Measurements from ENCODE around the gene CADM2.

CADM2 gene

GRCh38 chr3:85037203-85037602 lies 78.4 kb downstream of the CADM2 start:
- Histone ChIP-seq H3K4me3 (ENCODE audit: low read length) (no peak overlapping the region), H3K9ac (ENCODE audit: low read depth, low read length) (no peak overlapping the region), H3K4me1 (ENCODE audit: control insufficient read depth, insufficient read depth, low read length) (no peaks in the 10 kb centered on the region), H3K36me3 (ENCODE audit: insufficient read depth, low read length) (no peaks in the 10 kb centered on the region), H3K9me3 (replicated peaks; ENCODE audit: low read length) (no peaks in the 10 kb centered on the region), H3K27me3 (ENCODE audit: control insufficient read depth, insufficient read depth, low read length) (no peaks in the 10 kb centered on the region), H3K4me2 (ENCODE audit: low read length) (no peak overlapping the region)

GRCh38 chr3:85041001-85041400 lies 82.2 kb downstream of the CADM2 start:
- Histone ChIP-seq H3K9ac (ENCODE audit: low read depth, low read length) (no peak overlapping the region), H3K4me1 (ENCODE audit: control insufficient read depth, insufficient read depth, low read length) (no peaks in the 10 kb centered on the region), H3K27me3 (ENCODE audit: control insufficient read depth, insufficient read depth, low read length) (no peaks in the 10 kb centered on the region), H3K36me3 (ENCODE audit: insufficient read depth, low read length) (no peaks in the 10 kb centered on the region), H3K4me3 (ENCODE audit: low read length) (no peak overlapping the region), H3K4me2 (ENCODE audit: low read length) (no peak overlapping the region), H3K9me3 (replicated peaks; ENCODE audit: low read length) (no peaks in the 10 kb centered on the region)

GRCh38 chr3:85041562-85042055 lies 82.8 kb downstream of the CADM2 start:
- Histone ChIP-seq H3K4me1 (ENCODE audit: control insufficient read depth, insufficient read depth, low read length) (no peaks in the 10 kb centered on the region), H3K27me3 (ENCODE audit: control insufficient read depth, insufficient read depth, low read length) (no peaks in the 10 kb centered on the region), H3K9me3 (replicated peaks; ENCODE audit: low read length) (no peaks in the 10 kb centered on the region), H3K4me3 (ENCODE audit: low read length) (no peak overlapping the region), H3K9ac (ENCODE audit: low read depth, low read length) (no peak overlapping the region), H3K4me2 (ENCODE audit: low read length) (no peak overlapping the region), H3K36me3 (ENCODE audit: insufficient read depth, low read length) (no peaks in the 10 kb centered on the region)

- Histone ChIP-seq H3K4me1 (ENCODE audit: control insufficient read depth, insufficient read depth, low read length) (no peaks in the 10 kb centered on the region), H3K4me3 (ENCODE audit: low read length) (no peak overlapping the region), H3K9me3 (replicated peaks; ENCODE audit: low read length) (no peaks in the 10 kb centered on the region), H3K36me3 (ENCODE audit: insufficient read depth, low read length) (no peaks in the 10 kb centered on the region), H3K9ac (ENCODE audit: low read depth, low read length) (no peak overlapping the region), H3K27me3 (ENCODE audit: control insufficient read depth, insufficient read depth, low read length) (no peaks in the 10 kb centered on the region), H3K4me2 (ENCODE audit: low read length) (no peak overlapping the region)
These were observed 92.0 kb downstream of the CADM2 start for GRCh38 chr3:85050821-85051220.

- H3K4me2 ChIP-seq (ENCODE audit: low read length): no peak overlapping the region
- H3K4me3 ChIP-seq (ENCODE audit: low read length): no peak overlapping the region
These were observed 93.0 kb downstream of the CADM2 start for GRCh38 chr3:85051786-85052185.

GRCh38 chr3:85053626-85054025 lies 94.8 kb downstream of the CADM2 start:
- H3K9ac ChIP-seq (ENCODE audit: low read depth, low read length): no peak overlapping the region
- H3K4me1 ChIP-seq (ENCODE audit: control insufficient read depth, insufficient read depth, low read length): no peaks in the 10 kb centered on the region
- no peaks in the 10 kb centered on the region for H3K27me3 ChIP-seq (ENCODE audit: control insufficient read depth, insufficient read depth, low read length)
- H3K36me3 ChIP-seq (ENCODE audit: insufficient read depth, low read length): no peaks in the 10 kb centered on the region
- no peak overlapping the region for H3K4me2 ChIP-seq (ENCODE audit: low read length)
- no peak overlapping the region for H3K4me3 ChIP-seq (ENCODE audit: low read length)
- no peaks in the 10 kb centered on the region for H3K9me3 ChIP-seq (replicated peaks; ENCODE audit: low read length)

More at GRCh38 chr3:85051786-85052185, 93.0 kb downstream of the CADM2 start:
- Histone ChIP-seq H3K36me3 (ENCODE audit: insufficient read depth, low read length) (no peaks in the 10 kb centered on the region), H3K27me3 (ENCODE audit: control insufficient read depth, insufficient read depth, low read length) (no peaks in the 10 kb centered on the region), H3K4me1 (ENCODE audit: control insufficient read depth, insufficient read depth, low read length) (no peaks in the 10 kb centered on the region), H3K9ac (ENCODE audit: low read depth, low read length) (no peak overlapping the region), H3K9me3 (replicated peaks; ENCODE audit: low read length) (no peaks in the 10 kb centered on the region)

- H3K36me3 ChIP-seq (ENCODE audit: insufficient read depth, low read length): no peaks in the 10 kb centered on the region
- no peaks in the 10 kb centered on the region for H3K4me1 ChIP-seq (ENCODE audit: control insufficient read depth, insufficient read depth, low read length)
- no peaks in the 10 kb centered on the region for H3K27me3 ChIP-seq (ENCODE audit: control insufficient read depth, insufficient read depth, low read length)
- no peaks in the 10 kb centered on the region for H3K9me3 ChIP-seq (replicated peaks; ENCODE audit: low read length)
- H3K9ac ChIP-seq (ENCODE audit: low read depth, low read length): no peak overlapping the region
- H3K4me2 ChIP-seq (ENCODE audit: low read length): no peak overlapping the region
- no peak overlapping the region for H3K4me3 ChIP-seq (ENCODE audit: low read length)
These were observed 95.8 kb downstream of the CADM2 start for GRCh38 chr3:85054579-85054978.

GRCh38 chr3:85068911-85069310 lies 110.1 kb downstream of the CADM2 start:
- H3K9ac ChIP-seq (ENCODE audit: low read depth, low read length): no peak overlapping the region
- no peaks in the 10 kb centered on the region for H3K27me3 ChIP-seq (ENCODE audit: control insufficient read depth, insufficient read depth, low read length)
- H3K4me2 ChIP-seq (ENCODE audit: low read length): no peak overlapping the region
- no peaks in the 10 kb centered on the region for H3K4me1 ChIP-seq (ENCODE audit: control insufficient read depth, insufficient read depth, low read length)
- no peak overlapping the region for H3K4me3 ChIP-seq (ENCODE audit: low read length)
- no peaks in the 10 kb centered on the region for H3K36me3 ChIP-seq (ENCODE audit: insufficient read depth, low read length)
- no peaks in the 10 kb centered on the region for H3K9me3 ChIP-seq (replicated peaks; ENCODE audit: low read length)

GRCh38 chr3:85074003-85074402 lies 115.2 kb downstream of the CADM2 start:
- Histone ChIP-seq H3K4me3 (ENCODE audit: low read length) (no peak overlapping the region), H3K4me1 (ENCODE audit: control insufficient read depth, insufficient read depth, low read length) (no peaks in the 10 kb centered on the region), H3K9ac (ENCODE audit: low read depth, low read length) (no peak overlapping the region), H3K36me3 (ENCODE audit: insufficient read depth, low read length) (no peaks in the 10 kb centered on the region), H3K27me3 (ENCODE audit: control insufficient read depth, insufficient read depth, low read length) (no peaks in the 10 kb centered on the region), H3K4me2 (ENCODE audit: low read length) (no peak overlapping the region), H3K9me3 (replicated peaks; ENCODE audit: low read length) (no peaks in the 10 kb centered on the region)

GRCh38 chr3:85075663-85076062 lies 116.9 kb downstream of the CADM2 start:
- Histone ChIP-seq H3K4me3 (ENCODE audit: low read length) (no peak overlapping the region), H3K9ac (ENCODE audit: low read depth, low read length) (no peak overlapping the region)

GRCh38 chr3:85077018-85077417 lies 118.2 kb downstream of the CADM2 start:
- H3K9ac ChIP-seq (ENCODE audit: low read depth, low read length): no peak overlapping the region
- H3K27me3 ChIP-seq (ENCODE audit: control insufficient read depth, insufficient read depth, low read length): no peaks in the 10 kb centered on the region
- H3K4me1 ChIP-seq (ENCODE audit: control insufficient read depth, insufficient read depth, low read length): peaks cover 10% of the 10 kb centered on the region
- no peak overlapping the region for H3K4me2 ChIP-seq (ENCODE audit: low read length)
- no peak overlapping the region for H3K4me3 ChIP-seq (ENCODE audit: low read length)
- no peaks in the 10 kb centered on the region for H3K36me3 ChIP-seq (ENCODE audit: insufficient read depth, low read length)
- no peaks in the 10 kb centered on the region for H3K9me3 ChIP-seq (replicated peaks; ENCODE audit: low read length)

More at GRCh38 chr3:85075663-85076062, 116.9 kb downstream of the CADM2 start:
- H3K9me3 ChIP-seq (replicated peaks; ENCODE audit: low read length): no peaks in the 10 kb centered on the region
- H3K4me1 ChIP-seq (ENCODE audit: control insufficient read depth, insufficient read depth, low read length): no peaks in the 10 kb centered on the region
- no peaks in the 10 kb centered on the region for H3K36me3 ChIP-seq (ENCODE audit: insufficient read depth, low read length)
- no peak overlapping the region for H3K4me2 ChIP-seq (ENCODE audit: low read length)
- no peaks in the 10 kb centered on the region for H3K27me3 ChIP-seq (ENCODE audit: control insufficient read depth, insufficient read depth, low read length)

- Histone ChIP-seq H3K9me3 (replicated peaks; ENCODE audit: low read length) (no peaks in the 10 kb centered on the region), H3K4me1 (ENCODE audit: control insufficient read depth, insufficient read depth, low read length) (peaks cover 10% of the 10 kb centered on the region), H3K9ac (ENCODE audit: low read depth, low read length) (peak overlapping the region; percentile 35), H3K36me3 (ENCODE audit: insufficient read depth, low read length) (no peaks in the 10 kb centered on the region), H3K4me3 (ENCODE audit: low read length) (no peak overlapping the region), H3K27me3 (ENCODE audit: control insufficient read depth, insufficient read depth, low read length) (no peaks in the 10 kb centered on the region), H3K4me2 (ENCODE audit: low read length) (peak overlapping the region; percentile 43)
These were observed 122.6 kb downstream of the CADM2 start for GRCh38 chr3:85081191-85081906.
